SK-MEL-5 (cell line): ENCODE results near the gene TANC1. TPM values are rescaled to one million over a fixed set of nuclear protein-coding genes. Genes with fewer than 3 reads are reported as not detected.

Experiments used
- DNase-seq: peaks from one replicate; pipeline ENCODE4 v3.0.0-alpha.2; 2016; ENCODE audit warnings: low read depth, low spot score
- in situ Hi-C: cut with HindIII; loops from 2 replicates; pipeline ENCODE4 v1.10.0; 2016; ENCODE audit warnings: low sequenced_read_pairs, high pct_unique_total_duplicates, low pct_unique_long_range_greater_than_20kb
- small RNA-seq, 2 experiments: library from RNA; depleted of rRNA; stranded (forward); fragments of <200 nt; gene quantifications; one replicate each; pipeline ENCODE3, GENCODE V24; 2014
- total RNA-seq: library from RNA; depleted of rRNA; stranded (reverse); fragments of >200 nt; shearing (Covaris generic); gene quantifications from 2 replicates; pipeline ENCODE4 v1.2.3, GENCODE V29; 2014; rRNA removed

The TANC1 gene
- total RNA-seq, 1 experiment from 2014 or later = 34.6 TPM

GRCh38 chr2:159251296-159252173 is 283.1 kb downstream of the TANC1 start:
- DNase-seq = peak; percentile 94
- in situ Hi-C loops = no loop called here

GRCh38 chr2:159252905-159253304 is 284.5 kb downstream of the TANC1 start:
- DNase-seq = no peak
- in situ Hi-C loops = no loop called here

GRCh38 chr2:159256159-159256558 is 287.7 kb downstream of the TANC1 start:
- in situ Hi-C loops = no loop called here
- DNase-seq = no peak

GRCh38 chr2:159262226-159262625 is 293.8 kb downstream of the TANC1 start:
- in situ Hi-C loops = no loop called here
- no peak for DNase-seq

- in situ Hi-C loops = no loop called here
- DNase-seq = no peak
Measured at GRCh38 chr2:159262904-159263303, 294.5 kb downstream of the TANC1 start.

GRCh38 chr2:159265171-159265576 is 296.7 kb downstream of the TANC1 start:
- no peak for DNase-seq
- in situ Hi-C loops = no loop called here

GRCh38 chr2:159266554-159266953 is 298.1 kb downstream of the TANC1 start:
- in situ Hi-C loops = no loop called here
- DNase-seq = no peak

GRCh38 chr2:159267921-159268320 is 299.5 kb downstream of the TANC1 start:
- no peak for DNase-seq
- in situ Hi-C loops = no loop called here

GRCh38 chr2:159270744-159271379 is 302.4 kb downstream of the TANC1 start:
- in situ Hi-C loops = no loop called here
- no peak for DNase-seq

- no peak for DNase-seq
- in situ Hi-C loops = no loop called here
Measured at GRCh38 chr2:159272156-159272555, 303.7 kb downstream of the TANC1 start.

- in situ Hi-C loops = no loop called here
- DNase-seq = no peak
Measured at GRCh38 chr2:159275111-159275510, 306.7 kb downstream of the TANC1 start.

- in situ Hi-C loops = no loop called here
- no peak for DNase-seq
Measured at GRCh38 chr2:159279700-159280099, 311.3 kb downstream of the TANC1 start.

GRCh38 chr2:159281002-159281401 is 312.6 kb downstream of the TANC1 start:
- DNase-seq = no peak
- in situ Hi-C loops = no loop called here

Small RNA genes lying within 50 kb of the gene (small RNA-seq; reads per million reads assigned to genes)
- gene MIR6888 = 0 reads per million in 2 experiments
- gene RNU2-21P = 0 reads per million in 2 experiments
- 0 reads per million in 2 experiments for gene RNU6-580P

Other genes starting within 250 kb of the TANC1 start
- 0.69 and 1.9 TPM in 2 replicates for gene DAPL1, start 173.3 kb upstream of the TANC1 start, total RNA-seq